Skeletal muscle tissue (tissue), 4 donors: Measurements from ENCODE around the gene NCKIPSD. TPM values are rescaled to one million over a fixed set of nuclear protein-coding genes. Genes with fewer than 3 reads are reported as not detected.
A peak's percentile ranks its signal among the peaks of the same experiment; 100 is the strongest.

Source experiments
- H3K27ac ChIP-seq: one replicate; pipeline ENCODE4 v1.7.0; 2013; ENCODE audit warnings: mild to moderate bottlenecking, low read depth, low read length, inconsistent platforms
- H3K27me3 ChIP-seq, 3 donors: one replicate each; pipeline ENCODE4 v1.7.0; 2013; ENCODE audit warnings: low read length in 3 of 3; ENCODE audit not compliant: control insufficient read depth in 3 of 3, insufficient read depth in 3 of 3
- H3K36me3 ChIP-seq, 3 donors: one replicate each; pipeline ENCODE4 v1.7.0; 2013; ENCODE audit warnings: low read length in 3 of 3; ENCODE audit not compliant: control insufficient read depth in 3 of 3, insufficient read depth in 3 of 3
- H3K4me1 ChIP-seq, 3 donors: one replicate each; pipeline ENCODE4 v1.7.0; 2013; ENCODE audit warnings: low read length in 3 of 3, mild to moderate bottlenecking in 3 of 3; ENCODE audit not compliant: control insufficient read depth in 3 of 3, insufficient read depth in 3 of 3
- H3K4me3 ChIP-seq, 3 donors: one replicate each; pipeline ENCODE4 v1.7.0; 2013; ENCODE audit warnings: low read length in 3 of 3
- H3K9ac ChIP-seq, 3 donors: one replicate each; pipeline ENCODE4 v1.7.0; 2013; ENCODE audit warnings: low read length in 3 of 3, mild to moderate bottlenecking in 3 of 3, moderate library complexity in 2 of 3, low read depth in 1 of 3
- H3K9me3 ChIP-seq, 3 donors: one replicate each; pipeline ENCODE4 v1.7.0; 2013; ENCODE audit warnings: low read length in 3 of 3; ENCODE audit not compliant: control insufficient read depth in 3 of 3
- total RNA-seq: library from RNA; depleted of rRNA; stranded (reverse); fragments of >200 nt; gene quantifications from one replicate; pipeline ENCODE4 v1.2.3, GENCODE V29; 2014
- donor health status: Osteomylitis.

Gene NCKIPSD
- total RNA-seq, 1 donor from 2014 or later = 3.1 TPM

- no peaks in the 10 kb centered on the region for H3K27me3 ChIP-seq
- H3K9me3 ChIP-seq = no peaks in the 10 kb centered on the region
- H3K4me3 ChIP-seq = no peak overlapping the region
- H3K27ac ChIP-seq = no peak overlapping the region
- peaks cover 3 to 8% (median 5%) of the 10 kb centered on the region in 3 donors for H3K4me1 ChIP-seq
- H3K9ac ChIP-seq = no peak overlapping the region
- peaks cover 24 to 49% (median 45%) of the 10 kb centered on the region in 3 donors for H3K36me3 ChIP-seq
Observed at GRCh38 chr3:48696601-48697000, 10.9 kb upstream of the NCKIPSD start.

DNA sequence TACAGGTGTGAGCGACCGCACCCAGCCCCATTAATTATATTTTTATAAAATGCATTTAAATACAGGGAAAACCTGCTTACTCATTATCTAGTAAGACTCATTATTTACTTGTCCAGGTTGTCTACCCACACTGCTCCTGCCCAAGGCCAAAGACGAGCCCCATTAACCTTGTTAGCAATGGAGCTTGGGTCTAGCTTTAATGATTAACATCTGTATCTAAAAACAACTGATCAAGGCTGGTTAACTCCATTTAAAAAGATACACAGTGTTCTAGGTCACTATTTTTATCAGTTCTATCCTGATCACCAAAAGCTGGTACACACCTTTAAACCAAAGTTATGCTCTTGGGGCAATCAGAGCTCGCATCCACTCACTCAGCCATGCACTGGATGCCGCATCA is 10.4 kb upstream of the NCKIPSD start:
- Histone ChIP-seq H3K4me3 (no peak overlapping the region), H3K9me3 (no peaks in the 10 kb centered on the region), H3K27ac (no peak overlapping the region), H3K27me3 (no peaks in the 10 kb centered on the region), H3K4me1 (peaks cover 3 to 8% (median 5%) of the 10 kb centered on the region in 3 donors), H3K36me3 (peaks cover 25 to 51% (median 48%) of the 10 kb centered on the region in 3 donors), H3K9ac (no peak overlapping the region)

DNA sequence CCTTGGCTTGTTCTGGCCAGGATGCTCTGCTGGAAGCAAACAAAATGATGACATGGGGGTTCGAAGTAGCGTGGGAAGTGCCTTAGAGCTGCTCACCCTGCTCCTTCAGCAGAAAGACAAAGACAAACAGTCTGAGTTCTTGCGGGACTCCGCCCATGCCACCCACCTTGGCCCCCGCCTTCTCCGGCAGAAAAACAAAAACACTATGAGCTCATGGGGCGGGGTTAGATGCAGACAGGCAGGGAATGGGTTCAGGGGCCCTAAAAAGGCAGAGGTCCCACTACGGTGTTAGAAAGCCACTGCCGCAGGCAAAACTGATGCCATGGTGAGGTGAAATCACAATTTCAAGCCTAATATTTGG is 9.7 kb upstream of the NCKIPSD start:
- peak overlapping the region; percentile 33 for H3K27ac ChIP-seq
- H3K9me3 ChIP-seq = no peaks in the 10 kb centered on the region
- peaks cover 3 to 8% (median 5%) of the 10 kb centered on the region in 3 donors for H3K4me1 ChIP-seq
- H3K27me3 ChIP-seq = no peaks in the 10 kb centered on the region
- H3K9ac ChIP-seq = peak overlapping the region in 1 of 3 donors; percentile 50
- H3K4me3 ChIP-seq = peak overlapping the region; percentile 42 to 64 (median 60)
- peaks cover 30 to 56% (median 52%) of the 10 kb centered on the region in 3 donors for H3K36me3 ChIP-seq

GRCh38 chr3:48694610-48695392 is 9.1 kb upstream of the NCKIPSD start:
- H3K4me1 ChIP-seq = peaks cover 3 to 8% (median 5%) of the 10 kb centered on the region in 3 donors

DNA sequence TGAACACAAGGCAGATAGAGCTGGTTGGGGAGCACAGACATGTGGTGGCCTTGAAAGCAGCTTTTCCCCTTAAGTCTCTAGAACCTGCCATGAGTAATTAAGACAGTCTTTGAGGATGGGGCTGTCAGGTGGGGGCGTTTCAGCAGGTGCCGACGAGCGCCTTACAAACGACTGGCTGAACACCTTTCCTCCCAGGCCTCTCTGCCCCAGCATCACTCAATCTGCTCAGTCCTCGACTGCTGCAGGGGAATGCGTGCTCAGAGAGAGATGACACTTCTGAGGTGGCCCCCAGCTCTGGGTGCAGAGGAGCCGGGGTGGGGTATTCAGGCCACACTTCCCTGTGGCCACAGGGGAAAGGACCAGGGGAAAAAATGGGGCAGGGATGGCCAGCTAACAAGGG is 8.1 kb upstream of the NCKIPSD start:
- H3K9ac ChIP-seq = no peak overlapping the region
- H3K4me3 ChIP-seq = no peak overlapping the region
- H3K4me1 ChIP-seq = peaks cover 3 to 8% (median 5%) of the 10 kb centered on the region in 3 donors
- H3K36me3 ChIP-seq = peaks cover 39 to 61% (median 53%) of the 10 kb centered on the region in 3 donors
- no peaks in the 10 kb centered on the region for H3K27me3 ChIP-seq
- no peaks in the 10 kb centered on the region for H3K9me3 ChIP-seq
- no peak overlapping the region for H3K27ac ChIP-seq

More at GRCh38 chr3:48694610-48695392, 9.1 kb upstream of the NCKIPSD start:
- peak overlapping the region; percentile 33 for H3K27ac ChIP-seq
- H3K27me3 ChIP-seq = no peaks in the 10 kb centered on the region
- H3K4me3 ChIP-seq = peak overlapping the region; percentile 42 to 64 (median 60)
- H3K9ac ChIP-seq = peak overlapping the region; percentile 7 to 50 (median 14)
- H3K9me3 ChIP-seq = no peaks in the 10 kb centered on the region
- peaks cover 30 to 57% (median 53%) of the 10 kb centered on the region in 3 donors for H3K36me3 ChIP-seq

GRCh38 chr3:48692551-48692950 is 6.8 kb upstream of the NCKIPSD start:
- Histone ChIP-seq H3K4me1 (peaks cover 3 to 9% (median 5%) of the 10 kb centered on the region in 3 donors), H3K4me3 (no peak overlapping the region), H3K9me3 (no peaks in the 10 kb centered on the region), H3K27me3 (no peaks in the 10 kb centered on the region), H3K36me3 (peaks cover 51 to 69% (median 66%) of the 10 kb centered on the region in 3 donors), H3K9ac (no peak overlapping the region), H3K27ac (no peak overlapping the region)

DNA sequence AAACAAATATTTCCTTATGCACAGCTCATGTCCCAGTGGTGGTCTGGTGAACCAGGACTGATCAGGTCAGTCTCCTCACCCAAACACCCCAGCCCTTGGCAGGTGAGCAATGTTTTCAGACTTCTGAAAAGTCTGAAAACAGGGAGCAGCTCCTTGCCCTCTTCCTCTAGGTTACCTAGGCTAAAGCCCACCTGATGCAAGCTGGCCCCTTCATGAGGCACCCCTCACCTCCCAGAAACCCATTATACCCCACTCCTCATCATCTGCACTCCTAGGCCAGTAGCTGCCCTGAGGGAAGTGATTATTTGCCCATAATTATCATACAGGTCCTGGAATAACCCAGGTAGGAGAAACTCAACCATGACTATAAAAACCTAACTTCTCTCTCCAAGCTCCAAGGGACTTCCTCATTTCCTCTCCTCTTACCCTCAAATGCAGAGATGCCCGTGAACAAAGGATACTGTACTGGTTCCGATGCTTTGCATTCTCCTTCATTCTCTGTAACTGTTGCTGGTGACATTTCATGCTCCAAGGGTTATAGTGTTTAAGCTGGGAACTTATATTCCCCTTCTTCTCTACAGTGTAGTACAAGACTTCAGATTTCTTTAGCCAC is 5.2 kb upstream of the NCKIPSD start:
- H3K4me1 ChIP-seq = peaks cover 18 to 25% (median 20%) of the 10 kb centered on the region in 3 donors
- H3K9me3 ChIP-seq = no peaks in the 10 kb centered on the region
- H3K27ac ChIP-seq = no peak overlapping the region
- H3K36me3 ChIP-seq = peaks cover 57 to 73% (median 68%) of the 10 kb centered on the region in 3 donors
- no peak overlapping the region for H3K9ac ChIP-seq
- H3K4me3 ChIP-seq = no peak overlapping the region
- H3K27me3 ChIP-seq = no peaks in the 10 kb centered on the region

GRCh38 chr3:48689384-48689783 is 3.7 kb upstream of the NCKIPSD start:
- H3K36me3 ChIP-seq = peaks cover 50 to 63% (median 58%) of the 10 kb centered on the region in 3 donors
- H3K9me3 ChIP-seq = no peaks in the 10 kb centered on the region
- H3K4me3 ChIP-seq = no peak overlapping the region
- H3K27me3 ChIP-seq = no peaks in the 10 kb centered on the region
- H3K4me1 ChIP-seq = peaks cover 24 to 30% (median 24%) of the 10 kb centered on the region in 3 donors
- no peak overlapping the region for H3K9ac ChIP-seq
- H3K27ac ChIP-seq = no peak overlapping the region

GRCh38 chr3:48688737-48689075 is 3.0 kb upstream of the NCKIPSD start:
- Histone ChIP-seq H3K9me3 (no peaks in the 10 kb centered on the region), H3K9ac (no peak overlapping the region), H3K36me3 (peaks cover 47 to 57% (median 51%) of the 10 kb centered on the region in 3 donors), H3K27me3 (no peaks in the 10 kb centered on the region), H3K27ac (no peak overlapping the region), H3K4me1 (peaks cover 27 to 37% (median 30%) of the 10 kb centered on the region in 3 donors), H3K4me3 (no peak overlapping the region)
